ENCODE results near the gene RLIM. TPM values are rescaled to one million over a fixed set of nuclear protein-coding genes. Genes with fewer than 3 reads are reported as not detected.

Gene RLIM
- polyA plus RNA-seq, 1 of the 3 experiments (the other 2 are of a cell fraction) = 4.9 TPM

DNA sequence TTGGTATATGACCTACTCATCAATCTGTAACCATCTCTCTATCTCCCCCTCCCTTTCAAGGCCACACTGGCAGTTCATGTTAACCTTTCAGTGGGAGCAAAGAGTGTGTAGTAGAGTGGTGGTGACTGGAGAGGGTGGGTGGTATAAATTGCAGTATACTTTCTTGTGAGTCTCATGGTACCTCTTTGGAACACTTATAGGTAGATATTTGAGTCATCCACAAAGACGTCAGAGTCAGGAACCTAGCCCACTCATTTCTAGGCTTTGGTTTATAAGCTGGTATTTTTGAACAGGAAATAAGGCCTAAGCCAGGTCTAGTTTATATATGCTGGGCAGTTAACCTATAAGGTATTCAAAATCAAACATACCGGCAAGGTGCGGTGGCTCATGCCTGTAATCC, 36.3 kb downstream of the RLIM start:
- Histone ChIP-seq H3K79me2 (ENCODE audit: insufficient read depth) (no peaks in the 10 kb centered on the region), H3K36me3 (replicated peaks in 1 of 2; ENCODE audit: control insufficient read depth in 1 of 2, insufficient read depth in 2 of 2, low read length in 1 of 2) (peaks cover 0 to 8% of the 10 kb centered on the region in 2 experiments), H3K27ac (ENCODE audit: low read depth in 2 of 2, low read length in 1 of 2) (no peak overlapping the region), H4K20me1 (ENCODE audit: insufficient read depth) (no peaks in the 10 kb centered on the region), H3K27me3 (ENCODE audit: insufficient read depth) (no peaks in the 10 kb centered on the region; the same call in 1 of the 2 replicates), H3K4me3 (ENCODE audit: low read depth in 2 of 2, low read length in 1 of 2) (no peak overlapping the region), H3K4me2 (no peak overlapping the region), H3K4me1 (ENCODE audit: control insufficient read depth in 1 of 2, insufficient read depth in 2 of 2, low read depth in 1 of 2, low read length in 1 of 2) (no peaks in the 10 kb centered on the region), H3F3A (replicated peaks; ENCODE audit: insufficient read depth) (peaks cover 3% of the 10 kb centered on the region), H3K9me3 (no peaks in the 10 kb centered on the region), H3K9me2 (no peaks in the 10 kb centered on the region), H2AFZ (ENCODE audit: low read depth) (no peak overlapping the region), H3K9ac (no peak overlapping the region)
- 63% methylated on average over 3 of the region's 3 CpGs for WGBS (ENCODE audit: low lambda C conversion rate)
- no peak for DNase-seq
- ChIA-PET POLR2A (no interaction called here), CTCF (interaction anchor here (0.7 kb wide), 1 partner anchor 9 kb away, joined by 3 read pairs; no protein-coding TSS in a partner anchor)
- no peak for TF ChIP-seq RAD21 (IDR thresholded peaks at IDR 0.05; ENCODE audit: low read length)
- TF ChIP-seq SIN3A (IDR thresholded peaks at IDR 0.05; ENCODE audit: borderline replicate concordance, low read depth, low read length) = no peak
- no peak for TF ChIP-seq TCF12 (IDR thresholded peaks at IDR 0.05)
- TF ChIP-seq, protein P1, sequence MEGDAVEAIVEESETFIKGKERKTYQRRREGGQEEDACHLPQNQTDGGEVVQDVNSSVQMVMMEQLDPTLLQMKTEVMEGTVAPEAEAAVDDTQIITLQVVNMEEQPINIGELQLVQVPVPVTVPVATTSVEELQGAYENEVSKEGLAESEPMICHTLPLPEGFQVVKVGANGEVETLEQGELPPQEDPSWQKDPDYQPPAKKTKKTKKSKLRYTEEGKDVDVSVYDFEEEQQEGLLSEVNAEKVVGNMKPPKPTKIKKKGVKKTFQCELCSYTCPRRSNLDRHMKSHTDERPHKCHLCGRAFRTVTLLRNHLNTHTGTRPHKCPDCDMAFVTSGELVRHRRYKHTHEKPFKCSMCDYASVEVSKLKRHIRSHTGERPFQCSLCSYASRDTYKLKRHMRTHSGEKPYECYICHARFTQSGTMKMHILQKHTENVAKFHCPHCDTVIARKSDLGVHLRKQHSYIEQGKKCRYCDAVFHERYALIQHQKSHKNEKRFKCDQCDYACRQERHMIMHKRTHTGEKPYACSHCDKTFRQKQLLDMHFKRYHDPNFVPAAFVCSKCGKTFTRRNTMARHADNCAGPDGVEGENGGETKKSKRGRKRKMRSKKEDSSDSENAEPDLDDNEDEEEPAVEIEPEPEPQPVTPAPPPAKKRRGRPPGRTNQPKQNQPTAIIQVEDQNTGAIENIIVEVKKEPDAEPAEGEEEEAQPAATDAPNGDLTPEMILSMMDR (IDR thresholded peaks at IDR 0.05) = no peak
- TF ChIP-seq USF2 (IDR thresholded peaks at IDR 0.05; ENCODE audit: borderline replicate concordance, low read depth, low read length) = no peak
- no peak for TF ChIP-seq TEAD4 (IDR thresholded peaks at IDR 0.05; ENCODE audit: borderline replicate concordance, insufficient read depth)
- no peak for TF ChIP-seq YY1 (IDR thresholded peaks at IDR 0.05; ENCODE audit: low read depth)

GRCh38 chrX:74557378-74557777, 57.0 kb downstream of the RLIM start:
- no peak overlapping the region for H3K4me2 ChIP-seq
- H3K27ac ChIP-seq (ENCODE audit: low read depth in 2 of 2, low read length in 1 of 2) = no peak overlapping the region
- no peaks in the 10 kb centered on the region for H3K4me1 ChIP-seq (ENCODE audit: control insufficient read depth in 1 of 2, insufficient read depth in 2 of 2, low read depth in 1 of 2, low read length in 1 of 2)
- H3K36me3 ChIP-seq (replicated peaks in 1 of 2; ENCODE audit: control insufficient read depth in 1 of 2, insufficient read depth in 2 of 2, low read length in 1 of 2) = no peaks in the 10 kb centered on the region
- no peaks in the 10 kb centered on the region for H4K20me1 ChIP-seq (ENCODE audit: insufficient read depth)
- H3K9me3 ChIP-seq = no peaks in the 10 kb centered on the region
- H2AFZ ChIP-seq (ENCODE audit: low read depth) = no peak overlapping the region
- DNase-seq = no peak
- H3K27me3 ChIP-seq (ENCODE audit: insufficient read depth) = no peaks in the 10 kb centered on the region
- no peak overlapping the region for H3K9ac ChIP-seq
- no peaks in the 10 kb centered on the region for H3K79me2 ChIP-seq (ENCODE audit: insufficient read depth)
- no peaks in the 10 kb centered on the region for H3K9me2 ChIP-seq
- CTCF ChIA-PET = no interaction called here
- 50% methylated on average over 2 of the region's 2 CpGs for WGBS (ENCODE audit: low lambda C conversion rate)
- H3F3A ChIP-seq (replicated peaks; ENCODE audit: insufficient read depth) = no peaks in the 10 kb centered on the region
- no peak overlapping the region for H3K4me3 ChIP-seq (ENCODE audit: low read depth in 2 of 2, low read length in 1 of 2)
- POLR2A ChIA-PET = no interaction called here
- TF ChIP-seq TAF1 (IDR thresholded peaks at IDR 0.05; ENCODE audit: borderline replicate concordance, low read depth, low read length) (no peak), GABPA (IDR thresholded peaks at IDR 0.05; ENCODE audit: low read depth) (no peak), SMC3 (IDR thresholded peaks at IDR 0.05; ENCODE audit: low read depth, low read length) (no peak), MEF2A (IDR thresholded peaks at IDR 0.05; ENCODE audit: borderline replicate concordance, low read depth) (no peak), RFX5 (IDR thresholded peaks at IDR 0.05; ENCODE audit: low read length) (no peak), FOXM1 (IDR thresholded peaks at IDR 0.05; ENCODE audit: low read depth) (no peak), JUND (IDR thresholded peaks at IDR 0.05) (no peak), ELF1 (IDR thresholded peaks at IDR 0.05) (no peak), PBX3 (IDR thresholded peaks at IDR 0.05) (no peak), CHD2 (IDR thresholded peaks at IDR 0.05; ENCODE audit: low read length, partially characterized antibody) (no peak), EP300 (IDR thresholded peaks at IDR 0.05; ENCODE audit: borderline replicate concordance in 1 of 2, low read depth in 1 of 2, low read length in 1 of 2) (no peak), TEAD4 (IDR thresholded peaks at IDR 0.05; ENCODE audit: borderline replicate concordance, insufficient read depth) (no peak), RAD21 (IDR thresholded peaks at IDR 0.05; ENCODE audit: low read length) (no peak), GATA2 (CRISPR knock-in tag; IDR thresholded peaks at IDR 0.05) (no peak), USF2 (IDR thresholded peaks at IDR 0.05; ENCODE audit: borderline replicate concordance, low read depth, low read length) (no peak)
- TF ChIP-seq, protein P2, sequence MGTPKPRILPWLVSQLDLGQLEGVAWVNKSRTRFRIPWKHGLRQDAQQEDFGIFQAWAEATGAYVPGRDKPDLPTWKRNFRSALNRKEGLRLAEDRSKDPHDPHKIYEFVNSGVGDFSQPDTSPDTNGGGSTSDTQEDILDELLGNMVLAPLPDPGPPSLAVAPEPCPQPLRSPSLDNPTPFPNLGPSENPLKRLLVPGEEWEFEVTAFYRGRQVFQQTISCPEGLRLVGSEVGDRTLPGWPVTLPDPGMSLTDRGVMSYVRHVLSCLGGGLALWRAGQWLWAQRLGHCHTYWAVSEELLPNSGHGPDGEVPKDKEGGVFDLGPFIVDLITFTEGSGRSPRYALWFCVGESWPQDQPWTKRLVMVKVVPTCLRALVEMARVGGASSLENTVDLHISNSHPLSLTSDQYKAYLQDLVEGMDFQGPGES (IDR thresholded peaks at IDR 0.05; ENCODE audit: low read depth, low read length) = no peak
- TF ChIP-seq, protein P1 (IDR thresholded peaks at IDR 0.05) = no peak

Data from SK-N-SH (cell line).